CD14-positive monocyte (primary cell): Measurements from ENCODE around the gene TENM3. TPM values are rescaled to one million over a fixed set of nuclear protein-coding genes. Genes with fewer than 3 reads are reported as not detected.

Source experiments
- DNase-seq, 3 donors: peaks; one replicate each; pipeline ENCODE4 v3.0.0-alpha.2; 2011 to 2022
- H2AFZ ChIP-seq: 2 replicates; pipeline ENCODE4 v1.6.0; 2012; ENCODE audit warnings: mild to moderate bottlenecking, low read depth, low read length, inconsistent platforms; ENCODE audit not compliant: insufficient read depth, poor library complexity, severe bottlenecking
- H3K27ac ChIP-seq, 2 donors: 1 replicate in 1 of 2; 2 replicates in 1 of 2; pipeline ENCODE4 v1.5.1; 2012 to 2013; ENCODE audit warnings: low read length in 2 of 2, control low read depth in 1 of 2, inconsistent platforms in 1 of 2, low read depth in 1 of 2, mild to moderate bottlenecking in 1 of 2
- H3K27me3 ChIP-seq, 2 donors: one replicate each; pipeline versions ENCODE4 v1.6.0 to v1.6.1; 2011 to 2013; ENCODE audit warnings: low read length in 2 of 2; ENCODE audit not compliant: control insufficient read depth in 2 of 2, insufficient read depth in 2 of 2
- H3K36me3 ChIP-seq, 2 donors: replicated peaks in 1 of 2; 1 replicate in 1 of 2; 2 replicates in 1 of 2; pipeline versions ENCODE4 v1.5.1 to v1.6.1; 2012 to 2013; ENCODE audit warnings: low read length in 2 of 2, control low read depth in 1 of 2, inconsistent platforms in 1 of 2, mild to moderate bottlenecking in 1 of 2; ENCODE audit not compliant: insufficient read depth in 2 of 2, control insufficient read depth in 1 of 2
- H3K4me1 ChIP-seq, 2 donors: 1 replicate in 1 of 2; 2 replicates in 1 of 2; pipeline versions ENCODE4 v1.5.1 to v1.6.1; 2012 to 2013; ENCODE audit warnings: low read length in 2 of 2, control low read depth in 1 of 2, inconsistent platforms in 1 of 2, mild to moderate bottlenecking in 1 of 2, moderate library complexity in 1 of 2; ENCODE audit not compliant: insufficient read depth in 2 of 2, control insufficient read depth in 1 of 2
- H3K4me2 ChIP-seq: replicated peaks from 2 replicates; pipeline ENCODE3; 2012; ENCODE audit warnings: low read length, moderate library complexity, mild to moderate bottlenecking; ENCODE audit not compliant: poor library complexity, severe bottlenecking; ENCODE audit errors: extremely low read depth
- H3K4me3 ChIP-seq, 3 experiments: fragments of 200-600 bp in 1 of 3; sonication (generic) in 1 of 3; replicated peaks in 1 of 3; 1 replicate in 2 of 3; 2 replicates in 1 of 3; pipeline ENCODE4 v1.5.1; 2011 to 2013; ENCODE audit warnings: low read length in 3 of 3, mild to moderate bottlenecking in 3 of 3, control low read depth in 2 of 3, low read depth in 2 of 3, inconsistent platforms in 1 of 3, moderate library complexity in 1 of 3
- H3K79me2 ChIP-seq: 2 replicates; pipeline ENCODE4 v1.6.0; 2012; ENCODE audit warnings: mild to moderate bottlenecking, control low read depth, inconsistent platforms, low read length, moderate library complexity; ENCODE audit not compliant: insufficient read depth
- H3K9ac ChIP-seq: 2 replicates; pipeline ENCODE4 v1.6.0; 2017; ENCODE audit warnings: low read length, mild to moderate bottlenecking; ENCODE audit not compliant: insufficient read depth, poor library complexity, severe bottlenecking
- H3K9me3 ChIP-seq, 2 donors: replicated peaks in 1 of 2; 1 replicate in 1 of 2; 2 replicates in 1 of 2; pipeline versions ENCODE4 v1.5.1 to v1.6.1; 2012 to 2013; ENCODE audit warnings: low read length in 2 of 2, control low read depth in 1 of 2; ENCODE audit not compliant: control insufficient read depth in 1 of 2, insufficient read depth in 1 of 2
- H4K20me1 ChIP-seq: 2 replicates; pipeline ENCODE4 v1.6.0; 2012; ENCODE audit warnings: mild to moderate bottlenecking, low read length, control low read depth, moderate library complexity; ENCODE audit not compliant: insufficient read depth
- H3K27ac Mint-ChIP-seq, 7 donors: one replicate each; pipeline ENCODE4 v1.8.0; 2020; ENCODE audit warnings: mild to moderate bottlenecking in 7 of 7, mixed read lengths in 7 of 7, moderate library complexity in 6 of 7, inconsistent platforms in 2 of 7
- H3K27me3 Mint-ChIP-seq, 3 donors: one replicate each; pipeline ENCODE4 v1.8.0; 2021 to 2022; ENCODE audit warnings: low read depth in 3 of 3, mild to moderate bottlenecking in 3 of 3, mixed read lengths in 3 of 3, moderate library complexity in 3 of 3, inconsistent platforms in 1 of 3
- H3K36me3 Mint-ChIP-seq, 2 donors: one replicate each; pipeline ENCODE4 v1.8.0; 2020; ENCODE audit warnings: mixed read lengths in 2 of 2, inconsistent platforms in 1 of 2, mild to moderate bottlenecking in 1 of 2
- H3K4me1 Mint-ChIP-seq: one replicate; pipeline ENCODE4 v1.8.0; 2020; ENCODE audit warnings: mild to moderate bottlenecking, mixed read lengths
- H3K4me3 Mint-ChIP-seq, 2 donors: one replicate each; pipeline ENCODE4 v1.8.0; 2020; ENCODE audit warnings: mild to moderate bottlenecking in 2 of 2, mixed read lengths in 2 of 2, moderate library complexity in 1 of 2
- H3K9me3 Mint-ChIP-seq, 7 donors: one replicate each; pipeline ENCODE4 v1.8.0; 2020 to 2022; ENCODE audit warnings: mixed read lengths in 7 of 7, mild to moderate bottlenecking in 6 of 7, moderate library complexity in 6 of 7, inconsistent platforms in 2 of 7
- CTCF ChIP-seq: fragments of 200-600 bp; IDR thresholded peaks from one replicate; pipeline ENCODE4 v1.8.0; 2022; ENCODE audit warnings: antibody characterized with exemption, mild to moderate bottlenecking
- WGBS: methylation state at CpG from one replicate; pipeline ENCODE4 v1.1.5; 2013; ENCODE audit warnings: missing lambda C conversion rate; ENCODE audit not compliant: insufficient coverage; 5-methylcytosine and 5-hydroxymethylcytosine counted together
- intact Hi-C, 2 donors: fragments of 100-400 bp; cut with micrococcal nuclease; formaldehyde crosslinking; loops; one replicate each; pipeline versions ENCODE4 v1.15.0 to v1.15.1; 2023
- polyA plus RNA-seq, 3 donors: library from polyadenylated mRNA; depleted of rRNA in 1 of 3; unstranded in 2 of 3; stranded (reverse) in 1 of 3; fragments of 300-500 nt in 2 of 3; fragments of >200 nt in 1 of 3; fragmentation: Illumina TruSeq in 2 of 3; gene quantifications; 1 replicate in 2 of 3; 2 replicates in 1 of 3; pipeline ENCODE4 v1.2.3, GENCODE V29; 2012 to 2021

Gene TENM3
- polyA plus RNA-seq, 3 donors = not detected

GRCh38 chr4:182608525-182608924 is 365.3 kb downstream of the TENM3 start:
- no peak overlapping the region for H3K27ac Mint-ChIP-seq
- no peak for TF ChIP-seq CTCF
- WGBS = 95% methylated on average over 23 of the region's 23 CpGs

DNA sequence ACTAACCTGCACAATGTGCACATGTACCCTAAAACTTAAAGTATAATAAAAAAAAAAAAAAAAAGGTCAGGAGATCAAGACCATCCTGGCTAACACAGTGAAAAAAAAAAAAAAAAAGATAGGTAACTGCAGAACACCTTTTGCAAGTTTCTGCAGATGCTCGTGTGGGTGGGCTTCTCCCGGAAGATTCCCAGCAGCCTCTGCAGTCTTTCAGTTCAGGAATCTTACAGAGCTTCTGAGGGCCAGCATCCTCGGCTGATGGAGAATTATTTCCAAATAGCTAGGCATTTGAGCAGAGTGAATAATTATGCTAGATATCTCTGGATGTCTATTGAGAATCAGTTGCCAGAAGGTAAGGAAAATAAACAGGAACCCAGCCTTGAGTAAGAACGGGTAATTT is 373.3 kb downstream of the TENM3 start:
- no peak overlapping the region for H2AFZ ChIP-seq
- Mint-ChIP-seq H3K4me3 (no peak overlapping the region), H3K9me3 (peaks cover 0 to 2% (median 0%) of the 10 kb centered on the region in 7 donors), H3K4me1 (no peaks in the 10 kb centered on the region), H3K36me3 (no peaks in the 10 kb centered on the region), H3K27ac (no peak overlapping the region), H3K27me3 (peaks cover 0 to 3% (median 1%) of the 10 kb centered on the region in 3 donors)
- no peaks in the 10 kb centered on the region for H3K4me1 ChIP-seq
- H3K27ac ChIP-seq = no peak overlapping the region
- no peaks in the 10 kb centered on the region for H3K79me2 ChIP-seq
- H3K9me3 ChIP-seq = no peaks in the 10 kb centered on the region
- no peak overlapping the region for H3K4me2 ChIP-seq
- H3K36me3 ChIP-seq = no peaks in the 10 kb centered on the region
- no peak for DNase-seq
- no peaks in the 10 kb centered on the region for H3K27me3 ChIP-seq
- intact Hi-C loops = no loop called here
- no peaks in the 10 kb centered on the region for H4K20me1 ChIP-seq
- WGBS = no CpG with 5 or more reads among the region's 4 CpGs
- TF ChIP-seq CTCF = no peak
- no peak overlapping the region for H3K9ac ChIP-seq
- H3K4me3 ChIP-seq = no peak overlapping the region

More at GRCh38 chr4:182608525-182608924, 365.3 kb downstream of the TENM3 start:
- Mint-ChIP-seq H3K36me3 (no peaks in the 10 kb centered on the region), H3K4me3 (no peak overlapping the region), H3K9me3 (no peaks in the 10 kb centered on the region), H3K27me3 (peaks cover 0 to 1% (median 0%) of the 10 kb centered on the region in 3 donors), H3K4me1 (no peaks in the 10 kb centered on the region)
- H3K4me3 ChIP-seq = no peak overlapping the region
- no peak overlapping the region for H3K27ac ChIP-seq
- no peak for DNase-seq
- no peaks in the 10 kb centered on the region for H3K9me3 ChIP-seq
- H3K9ac ChIP-seq = no peak overlapping the region
- no peaks in the 10 kb centered on the region for H3K36me3 ChIP-seq
- intact Hi-C loops = no loop called here
- H2AFZ ChIP-seq = no peak overlapping the region
- H3K4me1 ChIP-seq = no peaks in the 10 kb centered on the region
- no peaks in the 10 kb centered on the region for H3K27me3 ChIP-seq
- H3K4me2 ChIP-seq = no peak overlapping the region
- H4K20me1 ChIP-seq = no peaks in the 10 kb centered on the region
- H3K79me2 ChIP-seq = no peaks in the 10 kb centered on the region
